ENCODE measurements around the gene TRAF3IP1.
"Not testable (repeated sequence)": the region's sequence is repeated elsewhere in the genome, so short reads cannot be mapped to it uniquely, and the experiment has no call there.

The TRAF3IP1 gene

DNA sequence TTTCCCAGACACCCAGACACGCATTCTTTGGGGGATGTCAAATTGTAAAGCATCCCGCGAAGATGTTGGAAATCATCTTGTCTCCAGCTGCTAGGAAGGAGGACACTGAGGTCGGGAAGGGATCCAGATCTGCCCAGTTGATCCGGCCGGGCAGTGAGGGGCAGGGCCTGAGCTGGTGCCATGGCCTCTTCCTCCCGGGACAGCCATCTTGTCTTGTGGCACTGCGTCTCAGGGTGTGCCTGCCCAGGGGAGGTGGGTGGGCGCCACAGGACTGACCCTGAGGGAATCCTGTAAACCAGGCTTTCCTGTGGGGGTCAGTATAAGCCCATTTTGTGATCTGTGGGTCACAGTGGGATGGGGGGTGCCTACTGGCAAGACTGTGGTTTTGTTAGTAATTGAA lies 10.1 kb downstream of the TRAF3IP1 start:
- no peaks in the 10 kb centered on the region for H3K9me3 ChIP-seq (ENCODE audit: severe bottlenecking)
- TF ChIP-seq, protein P1, sequence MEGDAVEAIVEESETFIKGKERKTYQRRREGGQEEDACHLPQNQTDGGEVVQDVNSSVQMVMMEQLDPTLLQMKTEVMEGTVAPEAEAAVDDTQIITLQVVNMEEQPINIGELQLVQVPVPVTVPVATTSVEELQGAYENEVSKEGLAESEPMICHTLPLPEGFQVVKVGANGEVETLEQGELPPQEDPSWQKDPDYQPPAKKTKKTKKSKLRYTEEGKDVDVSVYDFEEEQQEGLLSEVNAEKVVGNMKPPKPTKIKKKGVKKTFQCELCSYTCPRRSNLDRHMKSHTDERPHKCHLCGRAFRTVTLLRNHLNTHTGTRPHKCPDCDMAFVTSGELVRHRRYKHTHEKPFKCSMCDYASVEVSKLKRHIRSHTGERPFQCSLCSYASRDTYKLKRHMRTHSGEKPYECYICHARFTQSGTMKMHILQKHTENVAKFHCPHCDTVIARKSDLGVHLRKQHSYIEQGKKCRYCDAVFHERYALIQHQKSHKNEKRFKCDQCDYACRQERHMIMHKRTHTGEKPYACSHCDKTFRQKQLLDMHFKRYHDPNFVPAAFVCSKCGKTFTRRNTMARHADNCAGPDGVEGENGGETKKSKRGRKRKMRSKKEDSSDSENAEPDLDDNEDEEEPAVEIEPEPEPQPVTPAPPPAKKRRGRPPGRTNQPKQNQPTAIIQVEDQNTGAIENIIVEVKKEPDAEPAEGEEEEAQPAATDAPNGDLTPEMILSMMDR (IDR thresholded peaks at IDR 0.05; ENCODE audit: low read depth, low read length), result no peak
- no peaks in the 10 kb centered on the region for H3K27me3 ChIP-seq (ENCODE audit: insufficient read depth, low read depth, severe bottlenecking)
- H3K36me3 ChIP-seq, result peaks cover 56% of the 10 kb centered on the region
- H3K4me3 ChIP-seq (ENCODE audit: low read depth, low read length), result no peak overlapping the region
- no peak overlapping the region for H3K27ac ChIP-seq
- DNase-seq, result no peak

- no peaks in the 10 kb centered on the region for H3K9me3 ChIP-seq (ENCODE audit: severe bottlenecking)
- H3K36me3 ChIP-seq, result peaks cover 45% of the 10 kb centered on the region
- TF ChIP-seq, protein P1 (IDR thresholded peaks at IDR 0.05; ENCODE audit: low read depth, low read length), result no peak
- no peak overlapping the region for H3K27ac ChIP-seq
- H3K27me3 ChIP-seq (ENCODE audit: insufficient read depth, low read depth, severe bottlenecking), result no peaks in the 10 kb centered on the region
- H3K4me3 ChIP-seq (ENCODE audit: low read depth, low read length), result no peak overlapping the region
- DNase-seq, result no peak
Observed at GRCh38 chr2:238331916-238332315, 11.6 kb downstream of the TRAF3IP1 start.

GRCh38 chr2:238334885-238335284 lies 14.6 kb downstream of the TRAF3IP1 start:
- DNase-seq, result no peak
- Histone ChIP-seq H3K36me3 (peaks cover 21% of the 10 kb centered on the region), H3K9me3 (ENCODE audit: severe bottlenecking) (no peaks in the 10 kb centered on the region), H3K4me3 (ENCODE audit: low read depth, low read length) (no peak overlapping the region), H3K27ac (no peak overlapping the region), H3K27me3 (ENCODE audit: insufficient read depth, low read depth, severe bottlenecking) (no peaks in the 10 kb centered on the region)
- TF ChIP-seq, protein P1 (IDR thresholded peaks at IDR 0.05; ENCODE audit: low read depth, low read length), result no peak

GRCh38 chr2:238335591-238335990 lies 15.3 kb downstream of the TRAF3IP1 start:
- H3K9me3 ChIP-seq (ENCODE audit: severe bottlenecking); H3K27ac ChIP-seq; DNase-seq; H3K27me3 ChIP-seq (ENCODE audit: insufficient read depth, low read depth, severe bottlenecking); H3K4me3 ChIP-seq (ENCODE audit: low read depth, low read length): not testable (repeated sequence)
- peaks cover 16% of the 10 kb centered on the region for H3K36me3 ChIP-seq

GRCh38 chr2:238336151-238336550 lies 15.8 kb downstream of the TRAF3IP1 start:
- H3K27ac ChIP-seq, result peak overlapping the region; percentile 37
- peak; percentile 52 for DNase-seq
- H3K36me3 ChIP-seq, result peaks cover 12% of the 10 kb centered on the region; the same call in 1 of the 2 replicates
- TF ChIP-seq, protein P1 (IDR thresholded peaks at IDR 0.05; ENCODE audit: low read depth, low read length), result no peak
- H3K27me3 ChIP-seq (ENCODE audit: insufficient read depth, low read depth, severe bottlenecking), result no peaks in the 10 kb centered on the region
- H3K9me3 ChIP-seq (ENCODE audit: severe bottlenecking), result no peaks in the 10 kb centered on the region
- H3K4me3 ChIP-seq (ENCODE audit: low read depth, low read length), result no peak overlapping the region

DNA sequence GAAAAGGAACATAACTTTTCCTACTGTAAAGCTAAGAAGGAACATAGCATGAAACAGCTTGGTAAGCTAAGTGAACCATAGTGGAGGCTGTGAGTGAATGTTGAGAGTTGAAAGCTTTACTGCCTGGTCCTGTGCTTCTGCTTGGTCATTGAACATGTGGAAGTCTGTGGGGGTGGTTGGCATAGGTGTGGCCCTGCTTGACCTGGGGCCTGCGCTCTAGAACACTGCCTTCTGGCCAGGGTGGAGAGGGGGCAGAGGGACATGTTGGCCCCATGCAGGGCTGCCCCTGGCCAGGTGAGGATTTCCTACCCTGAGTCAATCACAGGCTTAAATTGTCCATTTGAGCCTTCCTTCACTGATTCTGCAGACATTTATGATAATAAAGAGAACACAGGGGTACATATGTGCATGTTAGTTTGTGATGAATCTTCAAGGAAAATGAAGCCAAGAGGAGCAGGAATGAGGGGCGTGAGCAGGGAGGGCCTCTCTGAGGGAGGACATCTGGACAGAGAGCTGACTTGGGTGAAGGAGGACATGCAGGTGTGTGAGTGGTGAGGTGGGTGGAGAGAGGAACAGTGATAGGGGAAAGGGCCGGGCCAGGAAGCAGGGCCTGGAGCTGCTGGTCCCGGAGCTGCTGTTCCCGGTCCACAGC lies 16.6 kb downstream of the TRAF3IP1 start:
- no peak overlapping the region for H3K27ac ChIP-seq
- H3K4me3 ChIP-seq (ENCODE audit: low read depth, low read length), result no peak overlapping the region
- DNase-seq, result no peak
- peaks cover 12% of the 10 kb centered on the region; the same call in 1 of the 2 replicates for H3K36me3 ChIP-seq
- TF ChIP-seq, protein P1 (IDR thresholded peaks at IDR 0.05; ENCODE audit: low read depth, low read length), result no peak
- no peaks in the 10 kb centered on the region for H3K27me3 ChIP-seq (ENCODE audit: insufficient read depth, low read depth, severe bottlenecking)
- no peaks in the 10 kb centered on the region for H3K9me3 ChIP-seq (ENCODE audit: severe bottlenecking)

All from WERI-Rb-1 (cell line).